ENCODE measurements around the gene BCL2A1. TPM values are rescaled to one million over a fixed set of nuclear protein-coding genes. Genes with fewer than 3 reads are reported as not detected.

BCL2A1 gene
- total RNA-seq, 1 donor from 2014 or later: 124 TPM

- no peak for TF ChIP-seq CTCF (IDR thresholded peaks at IDR 0.05)
- H3K36me3 ChIP-seq: no peaks in the 10 kb centered on the region
- H3K27ac ChIP-seq: no peak overlapping the region
- DNase-seq (no peak), ATAC-seq (no peak)
- no peaks in the 10 kb centered on the region for H3K27me3 ChIP-seq (ENCODE audit: low read depth)
- peaks cover 3% of the 10 kb centered on the region for H3K4me1 ChIP-seq
- intact Hi-C loops (cut with DNase I): no loop called here
- no peak overlapping the region for H3K4me3 ChIP-seq
- no peaks in the 10 kb centered on the region for H3K9me3 ChIP-seq
Observed at GRCh38 chr15:79973456-79974195, 2.6 kb upstream of the BCL2A1 start.

- no peak for DNase-seq
- Histone ChIP-seq H3K4me1 (no peaks in the 10 kb centered on the region), H3K27me3 (ENCODE audit: low read depth) (no peaks in the 10 kb centered on the region), H3K27ac (no peak overlapping the region), H3K4me3 (no peak overlapping the region), H3K9me3 (no peaks in the 10 kb centered on the region), H3K36me3 (no peaks in the 10 kb centered on the region)
- no peak for TF ChIP-seq CTCF (IDR thresholded peaks at IDR 0.05)
- no peak for ATAC-seq
- intact Hi-C loops (cut with DNase I): no loop called here
Observed at GRCh38 chr15:79972863-79973262, 1.9 kb upstream of the BCL2A1 start.

- Histone ChIP-seq H3K4me3 (peak overlapping the region; percentile 45), H3K27me3 (ENCODE audit: low read depth) (no peaks in the 10 kb centered on the region), H3K4me1 (no peaks in the 10 kb centered on the region), H3K36me3 (no peaks in the 10 kb centered on the region), H3K9me3 (no peaks in the 10 kb centered on the region), H3K27ac (peak overlapping the region; percentile 71)
- ATAC-seq (no peak), DNase-seq (no peak)
- intact Hi-C loops (cut with DNase I): no loop called here
- no peak for TF ChIP-seq CTCF (IDR thresholded peaks at IDR 0.05)
Observed at GRCh38 chr15:79970181-79970580, 815 bp downstream of the BCL2A1 start.

- Histone ChIP-seq H3K4me1 (no peaks in the 10 kb centered on the region), H3K9me3 (no peaks in the 10 kb centered on the region), H3K36me3 (no peaks in the 10 kb centered on the region), H3K27me3 (ENCODE audit: low read depth) (no peaks in the 10 kb centered on the region), H3K27ac (peak overlapping the region; percentile 51), H3K4me3 (peak overlapping the region; percentile 45)
- intact Hi-C loops (cut with DNase I): no loop called here
- no peak for ATAC-seq
- DNase-seq: no peak
- TF ChIP-seq CTCF (IDR thresholded peaks at IDR 0.05): no peak
Observed at GRCh38 chr15:79969146-79969545, 1.9 kb downstream of the BCL2A1 start.

GRCh38 chr15:79967298-79968182, 3.5 kb downstream of the BCL2A1 start:
- ATAC-seq (peak in 1 of 2 donors; percentile 14), DNase-seq (no peak)
- intact Hi-C loops (cut with DNase I): no loop called here
- Histone ChIP-seq H3K27me3 (ENCODE audit: low read depth) (no peaks in the 10 kb centered on the region), H3K4me1 (no peaks in the 10 kb centered on the region), H3K27ac (peak overlapping the region; percentile 53), H3K36me3 (no peaks in the 10 kb centered on the region), H3K4me3 (peak overlapping the region; percentile 45), H3K9me3 (no peaks in the 10 kb centered on the region)
- no peak for TF ChIP-seq CTCF (IDR thresholded peaks at IDR 0.05)

All from lower lobe of right lung (tissue), 2 donors.